Right atrium auricular region (tissue), 2 donors: ENCODE measurements around the gene FBXO17. TPM values are rescaled to one million over a fixed set of nuclear protein-coding genes. Genes with fewer than 3 reads are reported as not detected.
"Not testable (repeated sequence)": the region's sequence is repeated elsewhere in the genome, so short reads cannot be mapped to it uniquely, and the experiment has no call there.

Source experiments
- DNase-seq: peaks from one replicate; pipeline ENCODE4 v3.0.0-alpha.2; 2019; ENCODE audit warnings: low spot score
- H3K27ac ChIP-seq, 2 donors: fragments of 200-600 bp; sonication (generic); 1 replicate in 1 of 2; 2 replicates in 1 of 2; pipeline ENCODE4 v1.5.1; 2016 to 2019
- H3K27me3 ChIP-seq, 2 donors: fragments of 200-600 bp; sonication (generic); one replicate each; pipeline versions ENCODE4 v1.5.1 to v1.6.0; 2017 to 2019
- H3K36me3 ChIP-seq: fragments of 200-600 bp; sonication (generic); one replicate; pipeline ENCODE4 v1.5.1; 2016
- H3K4me1 ChIP-seq, 2 donors: fragments of 200-600 bp; sonication (generic); one replicate each; pipeline versions ENCODE4 v1.5.1 to v1.6.0; 2017 to 2019
- H3K4me3 ChIP-seq, 2 donors: fragments of 200-600 bp; sonication (generic); 1 replicate in 1 of 2; 2 replicates in 1 of 2; pipeline ENCODE4 v1.5.1; 2017 to 2019; ENCODE audit warnings: mild to moderate bottlenecking in 1 of 2, moderate library complexity in 1 of 2
- H3K9me3 ChIP-seq, 2 donors: fragments of 200-600 bp; sonication (generic); one replicate each; pipeline ENCODE4 v1.5.1; 2019
- CTCF ChIP-seq, 2 donors: fragments of 200-600 bp; sonication (generic); IDR thresholded peaks; one replicate each; pipeline ENCODE4 v1.5.1; 2019; ENCODE audit warnings: antibody characterized with exemption in 2 of 2
- total RNA-seq, 2 donors: library from RNA; depleted of rRNA; stranded (reverse); fragments of >200 nt; gene quantifications; one replicate each; pipeline ENCODE4 v1.1.0, GENCODE V29; 2016

FBXO17 gene
- total RNA-seq, 2 donors from 2014 or later: 5.7 to 13.1 TPM

- H3K9me3 ChIP-seq: no peaks in the 10 kb centered on the region
- H3K27me3 ChIP-seq: no peaks in the 10 kb centered on the region
- H3K4me1 ChIP-seq: no peaks in the 10 kb centered on the region
- no peak overlapping the region for H3K27ac ChIP-seq
- H3K4me3 ChIP-seq: no peak overlapping the region
- no peak for DNase-seq
- H3K36me3 ChIP-seq: no peaks in the 10 kb centered on the region
- TF ChIP-seq CTCF (IDR thresholded peaks at IDR 0.05): no peak
Measured at GRCh38 chr19:39003188-39003587, 27.6 kb upstream of the FBXO17 start.

GRCh38 chr19:39001041-39001440, 25.5 kb upstream of the FBXO17 start:
- Histone ChIP-seq H3K9me3 (no peaks in the 10 kb centered on the region), H3K27me3 (no peaks in the 10 kb centered on the region), H3K27ac (no peak overlapping the region), H3K36me3 (no peaks in the 10 kb centered on the region), H3K4me1 (no peaks in the 10 kb centered on the region), H3K4me3 (no peak overlapping the region)
- DNase-seq: no peak
- TF ChIP-seq CTCF (IDR thresholded peaks at IDR 0.05): no peak

GRCh38 chr19:38997576-38997975, 22.0 kb upstream of the FBXO17 start:
- H3K4me1 ChIP-seq, H3K4me3 ChIP-seq, H3K36me3 ChIP-seq, H3K27me3 ChIP-seq, H3K9me3 ChIP-seq, DNase-seq, H3K27ac ChIP-seq: not testable (repeated sequence)

- Histone ChIP-seq H3K4me3 (no peak overlapping the region), H3K36me3 (no peaks in the 10 kb centered on the region), H3K9me3 (no peaks in the 10 kb centered on the region), H3K4me1 (no peaks in the 10 kb centered on the region), H3K27ac (no peak overlapping the region), H3K27me3 (no peaks in the 10 kb centered on the region)
- no peak for DNase-seq
- TF ChIP-seq CTCF (IDR thresholded peaks at IDR 0.05): no peak
Measured at GRCh38 chr19:38993271-38993670, 17.7 kb upstream of the FBXO17 start.

GRCh38 chr19:38990949-38991697, 15.6 kb upstream of the FBXO17 start:
- Histone ChIP-seq H3K27me3 (no peaks in the 10 kb centered on the region), H3K9me3 (no peaks in the 10 kb centered on the region), H3K36me3 (no peaks in the 10 kb centered on the region), H3K4me3 (no peak overlapping the region), H3K27ac (no peak overlapping the region), H3K4me1 (no peaks in the 10 kb centered on the region)
- no peak for TF ChIP-seq CTCF (IDR thresholded peaks at IDR 0.05)
- DNase-seq: no peak

- H3K27me3 ChIP-seq, H3K36me3 ChIP-seq, H3K4me3 ChIP-seq, H3K27ac ChIP-seq, DNase-seq, H3K4me1 ChIP-seq, H3K9me3 ChIP-seq: not testable (repeated sequence)
Measured at GRCh38 chr19:38989614-38990013, 14.1 kb upstream of the FBXO17 start.

GRCh38 chr19:38989066-38989605, 13.6 kb upstream of the FBXO17 start:
- no peak for TF ChIP-seq CTCF (IDR thresholded peaks at IDR 0.05)
- peaks cover 0 to 5% of the 10 kb centered on the region in 2 donors for H3K9me3 ChIP-seq
- H3K27me3 ChIP-seq: no peaks in the 10 kb centered on the region
- DNase-seq: no peak
- H3K4me1 ChIP-seq: no peaks in the 10 kb centered on the region
- H3K36me3 ChIP-seq: no peaks in the 10 kb centered on the region
- no peak overlapping the region for H3K27ac ChIP-seq
- no peak overlapping the region for H3K4me3 ChIP-seq

GRCh38 chr19:38988627-38989026, 13.1 kb upstream of the FBXO17 start:
- H3K36me3 ChIP-seq, DNase-seq, H3K9me3 ChIP-seq, H3K4me1 ChIP-seq, H3K4me3 ChIP-seq, H3K27ac ChIP-seq, H3K27me3 ChIP-seq: not testable (repeated sequence)

- H3K36me3 ChIP-seq: not testable (repeated sequence)
Measured at GRCh38 chr19:38987745-38988144, 12.2 kb upstream of the FBXO17 start.

More at GRCh38 chr19:38987745-38988144, 12.2 kb upstream of the FBXO17 start:
- not testable (repeated sequence) for H3K9me3 ChIP-seq, H3K27ac ChIP-seq, H3K4me3 ChIP-seq, DNase-seq, H3K4me1 ChIP-seq, H3K27me3 ChIP-seq
